Astrocyte (in vitro differentiated cells and primary cell): ENCODE data around the gene ENOX1.

Experiments
- EZH2 ChIP-seq: IDR thresholded peaks from 2 replicates; pipeline ENCODE4 v1.6.1; 2012; ENCODE audit warnings: mild to moderate bottlenecking, low read length, inconsistent platforms; ENCODE audit not compliant: insufficient read depth
- TF ChIP-seq, protein P1 (sequence below): IDR thresholded peaks from 2 replicates; pipeline ENCODE4 v1.5.1; 2011; ENCODE audit warnings: low read depth, mild to moderate bottlenecking, inconsistent platforms, low read length, moderate library complexity; ENCODE audit not compliant: insufficient read depth

DNA sequence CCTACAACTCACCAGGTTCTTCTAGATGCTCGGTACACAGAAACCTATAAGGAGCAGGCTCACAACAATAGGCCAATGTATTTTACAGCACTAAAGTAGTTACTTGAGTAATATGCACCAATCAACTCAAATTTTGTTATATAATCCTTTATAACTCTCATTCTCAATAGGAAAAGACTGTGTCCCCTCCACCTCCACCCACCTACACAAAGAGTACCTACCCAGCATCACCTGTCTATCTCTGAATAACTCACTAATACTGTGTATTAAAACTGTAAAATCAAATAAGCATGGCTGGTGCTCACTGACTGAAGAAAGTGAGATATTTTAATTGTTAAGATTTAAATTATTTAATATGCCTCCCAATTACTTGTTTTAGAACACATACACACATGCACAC lies 146.3 kb downstream of the ENOX1 start:
- TF ChIP-seq, protein P1, sequence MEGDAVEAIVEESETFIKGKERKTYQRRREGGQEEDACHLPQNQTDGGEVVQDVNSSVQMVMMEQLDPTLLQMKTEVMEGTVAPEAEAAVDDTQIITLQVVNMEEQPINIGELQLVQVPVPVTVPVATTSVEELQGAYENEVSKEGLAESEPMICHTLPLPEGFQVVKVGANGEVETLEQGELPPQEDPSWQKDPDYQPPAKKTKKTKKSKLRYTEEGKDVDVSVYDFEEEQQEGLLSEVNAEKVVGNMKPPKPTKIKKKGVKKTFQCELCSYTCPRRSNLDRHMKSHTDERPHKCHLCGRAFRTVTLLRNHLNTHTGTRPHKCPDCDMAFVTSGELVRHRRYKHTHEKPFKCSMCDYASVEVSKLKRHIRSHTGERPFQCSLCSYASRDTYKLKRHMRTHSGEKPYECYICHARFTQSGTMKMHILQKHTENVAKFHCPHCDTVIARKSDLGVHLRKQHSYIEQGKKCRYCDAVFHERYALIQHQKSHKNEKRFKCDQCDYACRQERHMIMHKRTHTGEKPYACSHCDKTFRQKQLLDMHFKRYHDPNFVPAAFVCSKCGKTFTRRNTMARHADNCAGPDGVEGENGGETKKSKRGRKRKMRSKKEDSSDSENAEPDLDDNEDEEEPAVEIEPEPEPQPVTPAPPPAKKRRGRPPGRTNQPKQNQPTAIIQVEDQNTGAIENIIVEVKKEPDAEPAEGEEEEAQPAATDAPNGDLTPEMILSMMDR, result no peak
- no peak for TF ChIP-seq EZH2
